K562 (cell line): ENCODE measurements around the gene HPD. TPM values are rescaled to one million over a fixed set of nuclear protein-coding genes. Genes with fewer than 3 reads are reported as not detected.
A peak's percentile ranks its signal among the peaks of the same experiment; 100 is the strongest.

ENCODE experiments used
- CBX1 ChIP-seq: sonication (generic); IDR thresholded peaks from 2 replicates; pipeline ENCODE4 v1.6.1; 2016; ENCODE audit warnings: antibody characterized with exemption, low read depth, mild to moderate bottlenecking
- ESRRA ChIP-seq: fragments of 450-650 bp; IDR thresholded peaks from 2 replicates; pipeline ENCODE4 v1.6.1; 2014; ENCODE audit warnings: low read depth, mild to moderate bottlenecking, moderate library complexity, borderline replicate concordance
- FOXK2 ChIP-seq, 2 experiments: fragments of 450-650 bp; IDR thresholded peaks in 1 of 2; conservative IDR thresholded peaks in 1 of 2; 2 replicates each; pipeline ENCODE4 v1.6.1; 2016; ENCODE audit warnings: low read depth in 2 of 2, mild to moderate bottlenecking in 1 of 2
- HNRNPH1 ChIP-seq: fragments of 200-400 bp; formaldehyde crosslinking; optimal IDR thresholded peaks from 2 replicates; pipeline ENCODE3; 2017; ENCODE audit warnings: low read depth, mild to moderate bottlenecking, low read length, moderate library complexity
- IFI16 ChIP-seq: fragments of 250-450 bp; sonication (Bioruptor Pico); IDR thresholded peaks from 2 replicates; pipeline ENCODE4 v2.1.2; 2022; ENCODE audit warnings: mild to moderate bottlenecking, inconsistent platforms
- MEF2D ChIP-seq: conservative IDR thresholded peaks from 2 replicates; pipeline ENCODE4 v1.6.1; 2016; ENCODE audit warnings: low read depth, missing genetic modification characterization, missing compliant biosample characterization
- MTA3 ChIP-seq: fragments of 450-650 bp; formaldehyde crosslinking; IDR thresholded peaks from 2 replicates; pipeline ENCODE4 v1.6.1; 2017; ENCODE audit warnings: mild to moderate bottlenecking, borderline replicate concordance
- TCF7 ChIP-seq: sonication (generic); IDR thresholded peaks from 2 replicates; pipeline ENCODE4 v1.6.1; 2016; ENCODE audit warnings: antibody characterized with exemption, borderline replicate concordance
- TRIM24 ChIP-seq, 2 experiments: fragments of 450-650 bp; IDR thresholded peaks; 2 replicates each; pipeline ENCODE4 v1.6.1; 2016
- ZEB2 ChIP-seq: fragments of 450-650 bp; IDR thresholded peaks from 2 replicates; pipeline ENCODE4 v1.6.1; 2016
- polyA plus RNA-seq, 8 experiments: library from polyadenylated mRNA; depleted of rRNA in 4 of 8; stranded (reverse) in 5 of 8; unstranded in 3 of 8; fragments of >200 nt; fragmentation: Nextera tagmentation in 2 of 8; fragmentation: Illumina TruSeq in 1 of 8; extraction: Ambion mirVana in 2 of 8; extraction: Trizol in 1 of 8; gene quantifications; 2 replicates each; pipeline versions ENCODE4 v1.2.1 to v1.2.3, GENCODE V29; 2011 to 2014; ENCODE audit warnings: inconsistent platforms in 1 of 8, missing spikeins in 1 of 8
- total RNA-seq, 7 experiments: library from RNA; depleted of rRNA in 6 of 7; stranded (reverse); fragments of >200 nt in 6 of 7; fragmentation: Illumina TruSeq in 2 of 7; extraction: Trizol in 2 of 7; gene quantifications; 2 replicates each; pipeline versions ENCODE4 v1.2.1 to v1.2.3, GENCODE V29; 2011 to 2021; ENCODE audit warnings: low replicate concordance in 1 of 7
- TF ChIP-seq, protein P1 (sequence below): sonication (generic); formaldehyde crosslinking; IDR thresholded peaks from 2 replicates; pipeline ENCODE4 v1.8.0; 2022; ENCODE audit warnings: mild to moderate bottlenecking, missing genetic modification reagents
- TF ChIP-seq, protein P2 (sequence below), 3 experiments: fragments of 200-800 bp in 1 of 3; fragments of 250-450 bp in 1 of 3; fragments of 450-650 bp in 1 of 3; sonication (Bioruptor Pico) in 1 of 3; sonication (Bioruptor generic) in 1 of 3; formaldehyde crosslinking in 1 of 3; IDR thresholded peaks; 2 replicates each; pipeline versions ENCODE4 v1.6.1 to v1.8.0; 2016 to 2022; ENCODE audit warnings: mild to moderate bottlenecking in 2 of 3, missing genetic modification characterization in 2 of 3, missing compliant biosample characterization in 1 of 3, moderate library complexity in 1 of 3
- TF ChIP-seq, protein P3 (sequence below): fragments of 450-650 bp; formaldehyde crosslinking; IDR thresholded peaks from 2 replicates; pipeline ENCODE4 v1.4.0; 2022; ENCODE audit warnings: missing genetic modification characterization
- TF ChIP-seq, protein P4 (sequence below), 2 experiments: fragments of 200-800 bp in 1 of 2; sonication (Bioruptor generic) in 1 of 2; sonication (generic) in 1 of 2; formaldehyde crosslinking in 1 of 2; IDR thresholded peaks in 1 of 2; conservative IDR thresholded peaks in 1 of 2; 2 replicates each; pipeline versions ENCODE4 v1.5.0 to v1.6.1; 2016 to 2020; ENCODE audit warnings: missing compliant biosample characterization in 1 of 2, missing genetic modification characterization in 1 of 2, missing genetic modification reagents in 1 of 2

HPD gene
- total and polyA plus RNA-seq, 9 of the 15 experiments (the other 6 are each of a cell fraction or from before 2014, with no cell fraction given), result 0.06 to 0.29 (median 0.07) TPM; not detected in 4

DNA sequence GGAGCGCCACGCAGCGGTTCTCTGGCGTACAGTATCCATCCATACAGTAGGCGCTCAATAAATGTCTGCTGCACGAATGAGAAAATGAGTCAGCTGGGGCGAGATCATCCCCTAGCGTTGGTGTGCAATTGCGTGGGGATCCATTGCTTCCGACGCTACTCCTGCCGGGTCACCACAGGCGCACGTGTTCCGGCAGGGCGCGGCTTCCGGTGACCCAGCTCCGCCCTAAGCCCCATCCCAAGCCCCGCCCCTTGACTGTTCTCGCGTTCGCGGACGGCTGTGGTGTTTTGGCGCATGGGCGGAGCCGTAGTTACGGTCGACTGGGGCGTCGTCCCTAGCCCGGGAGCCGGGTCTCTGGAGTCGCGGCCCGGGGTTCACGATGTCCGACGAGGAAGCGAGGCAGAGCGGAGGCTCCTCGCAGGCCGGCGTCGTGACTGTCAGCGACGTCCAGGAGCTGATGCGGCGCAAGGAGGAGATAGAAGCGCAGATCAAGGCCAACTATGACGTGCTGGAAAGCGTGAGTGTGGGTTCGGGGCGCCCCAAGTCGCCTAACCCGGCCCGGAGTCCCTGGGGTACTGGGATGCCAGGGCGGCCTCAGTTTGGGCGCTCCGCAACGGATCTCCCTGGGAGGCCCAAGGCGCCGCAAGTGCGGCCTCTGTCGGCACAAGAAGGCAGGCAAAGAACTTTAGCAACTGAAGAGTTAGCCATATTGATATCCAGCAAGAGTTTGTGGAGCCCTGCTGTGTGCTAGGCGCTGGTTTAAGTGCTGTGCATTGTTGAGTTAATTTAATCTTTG, 30.0 kb upstream of the HPD start, which contains the start of gene PSMD9 (continued):
- TF ChIP-seq, protein P1, sequence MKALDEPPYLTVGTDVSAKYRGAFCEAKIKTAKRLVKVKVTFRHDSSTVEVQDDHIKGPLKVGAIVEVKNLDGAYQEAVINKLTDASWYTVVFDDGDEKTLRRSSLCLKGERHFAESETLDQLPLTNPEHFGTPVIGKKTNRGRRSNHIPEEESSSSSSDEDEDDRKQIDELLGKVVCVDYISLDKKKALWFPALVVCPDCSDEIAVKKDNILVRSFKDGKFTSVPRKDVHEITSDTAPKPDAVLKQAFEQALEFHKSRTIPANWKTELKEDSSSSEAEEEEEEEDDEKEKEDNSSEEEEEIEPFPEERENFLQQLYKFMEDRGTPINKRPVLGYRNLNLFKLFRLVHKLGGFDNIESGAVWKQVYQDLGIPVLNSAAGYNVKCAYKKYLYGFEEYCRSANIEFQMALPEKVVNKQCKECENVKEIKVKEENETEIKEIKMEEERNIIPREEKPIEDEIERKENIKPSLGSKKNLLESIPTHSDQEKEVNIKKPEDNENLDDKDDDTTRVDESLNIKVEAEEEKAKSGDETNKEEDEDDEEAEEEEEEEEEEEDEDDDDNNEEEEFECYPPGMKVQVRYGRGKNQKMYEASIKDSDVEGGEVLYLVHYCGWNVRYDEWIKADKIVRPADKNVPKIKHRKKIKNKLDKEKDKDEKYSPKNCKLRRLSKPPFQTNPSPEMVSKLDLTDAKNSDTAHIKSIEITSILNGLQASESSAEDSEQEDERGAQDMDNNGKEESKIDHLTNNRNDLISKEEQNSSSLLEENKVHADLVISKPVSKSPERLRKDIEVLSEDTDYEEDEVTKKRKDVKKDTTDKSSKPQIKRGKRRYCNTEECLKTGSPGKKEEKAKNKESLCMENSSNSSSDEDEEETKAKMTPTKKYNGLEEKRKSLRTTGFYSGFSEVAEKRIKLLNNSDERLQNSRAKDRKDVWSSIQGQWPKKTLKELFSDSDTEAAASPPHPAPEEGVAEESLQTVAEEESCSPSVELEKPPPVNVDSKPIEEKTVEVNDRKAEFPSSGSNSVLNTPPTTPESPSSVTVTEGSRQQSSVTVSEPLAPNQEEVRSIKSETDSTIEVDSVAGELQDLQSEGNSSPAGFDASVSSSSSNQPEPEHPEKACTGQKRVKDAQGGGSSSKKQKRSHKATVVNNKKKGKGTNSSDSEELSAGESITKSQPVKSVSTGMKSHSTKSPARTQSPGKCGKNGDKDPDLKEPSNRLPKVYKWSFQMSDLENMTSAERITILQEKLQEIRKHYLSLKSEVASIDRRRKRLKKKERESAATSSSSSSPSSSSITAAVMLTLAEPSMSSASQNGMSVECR, result peak; percentile 87; the same call in 1 of the 2 replicates
- peak; percentile 89 for TF ChIP-seq CBX1
- TF ChIP-seq, protein P2, sequence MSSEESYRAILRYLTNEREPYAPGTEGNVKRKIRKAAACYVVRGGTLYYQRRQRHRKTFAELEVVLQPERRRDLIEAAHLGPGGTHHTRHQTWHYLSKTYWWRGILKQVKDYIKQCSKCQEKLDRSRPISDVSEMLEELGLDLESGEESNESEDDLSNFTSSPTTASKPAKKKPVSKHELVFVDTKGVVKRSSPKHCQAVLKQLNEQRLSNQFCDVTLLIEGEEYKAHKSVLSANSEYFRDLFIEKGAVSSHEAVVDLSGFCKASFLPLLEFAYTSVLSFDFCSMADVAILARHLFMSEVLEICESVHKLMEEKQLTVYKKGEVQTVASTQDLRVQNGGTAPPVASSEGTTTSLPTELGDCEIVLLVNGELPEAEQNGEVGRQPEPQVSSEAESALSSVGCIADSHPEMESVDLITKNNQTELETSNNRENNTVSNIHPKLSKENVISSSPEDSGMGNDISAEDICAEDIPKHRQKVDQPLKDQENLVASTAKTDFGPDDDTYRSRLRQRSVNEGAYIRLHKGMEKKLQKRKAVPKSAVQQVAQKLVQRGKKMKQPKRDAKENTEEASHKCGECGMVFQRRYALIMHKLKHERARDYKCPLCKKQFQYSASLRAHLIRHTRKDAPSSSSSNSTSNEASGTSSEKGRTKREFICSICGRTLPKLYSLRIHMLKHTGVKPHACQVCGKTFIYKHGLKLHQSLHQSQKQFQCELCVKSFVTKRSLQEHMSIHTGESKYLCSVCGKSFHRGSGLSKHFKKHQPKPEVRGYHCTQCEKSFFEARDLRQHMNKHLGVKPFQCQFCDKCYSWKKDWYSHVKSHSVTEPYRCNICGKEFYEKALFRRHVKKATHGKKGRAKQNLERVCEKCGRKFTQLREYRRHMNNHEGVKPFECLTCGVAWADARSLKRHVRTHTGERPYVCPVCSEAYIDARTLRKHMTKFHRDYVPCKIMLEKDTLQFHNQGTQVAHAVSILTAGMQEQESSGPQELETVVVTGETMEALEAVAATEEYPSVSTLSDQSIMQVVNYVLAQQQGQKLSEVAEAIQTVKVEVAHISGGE (CRISPR knock-in tag; IDR thresholded peaks at IDR 0.05), result peak; percentile 67 to 96 (median 79); a peak in 5 of 6 replicates
- 0 out of 2 replicates have a peak, but pooled peaks have one; percentile 10 for TF ChIP-seq TCF7
- TF ChIP-seq HNRNPH1, result no peak
- TF ChIP-seq, protein P3, sequence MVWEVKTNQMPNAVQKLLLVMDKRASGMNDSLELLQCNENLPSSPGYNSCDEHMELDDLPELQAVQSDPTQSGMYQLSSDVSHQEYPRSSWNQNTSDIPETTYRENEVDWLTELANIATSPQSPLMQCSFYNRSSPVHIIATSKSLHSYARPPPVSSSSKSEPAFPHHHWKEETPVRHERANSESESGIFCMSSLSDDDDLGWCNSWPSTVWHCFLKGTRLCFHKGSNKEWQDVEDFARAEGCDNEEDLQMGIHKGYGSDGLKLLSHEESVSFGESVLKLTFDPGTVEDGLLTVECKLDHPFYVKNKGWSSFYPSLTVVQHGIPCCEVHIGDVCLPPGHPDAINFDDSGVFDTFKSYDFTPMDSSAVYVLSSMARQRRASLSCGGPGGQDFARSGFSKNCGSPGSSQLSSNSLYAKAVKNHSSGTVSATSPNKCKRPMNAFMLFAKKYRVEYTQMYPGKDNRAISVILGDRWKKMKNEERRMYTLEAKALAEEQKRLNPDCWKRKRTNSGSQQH (CRISPR knock-in tag), result no peak
- TF ChIP-seq MEF2D (tag), result 0 out of 2 replicates have a peak, but pooled peaks have one; percentile 30
- TF ChIP-seq MTA3, result peak; percentile 99
- TF ChIP-seq TRIM24 (IDR thresholded peaks at IDR 0.05), result peak; percentile 1 to 85; a peak in 2 of 4 replicates
- peak; percentile 85 for TF ChIP-seq ESRRA
- peak; percentile 96 for TF ChIP-seq FOXK2 (conservative IDR thresholded peaks at IDR 0.05 in 1 of 2, IDR thresholded peaks at IDR 0.05 in 1 of 2; ENCODE audit: low read depth in 2 of 2)
- TF ChIP-seq, protein P4, sequence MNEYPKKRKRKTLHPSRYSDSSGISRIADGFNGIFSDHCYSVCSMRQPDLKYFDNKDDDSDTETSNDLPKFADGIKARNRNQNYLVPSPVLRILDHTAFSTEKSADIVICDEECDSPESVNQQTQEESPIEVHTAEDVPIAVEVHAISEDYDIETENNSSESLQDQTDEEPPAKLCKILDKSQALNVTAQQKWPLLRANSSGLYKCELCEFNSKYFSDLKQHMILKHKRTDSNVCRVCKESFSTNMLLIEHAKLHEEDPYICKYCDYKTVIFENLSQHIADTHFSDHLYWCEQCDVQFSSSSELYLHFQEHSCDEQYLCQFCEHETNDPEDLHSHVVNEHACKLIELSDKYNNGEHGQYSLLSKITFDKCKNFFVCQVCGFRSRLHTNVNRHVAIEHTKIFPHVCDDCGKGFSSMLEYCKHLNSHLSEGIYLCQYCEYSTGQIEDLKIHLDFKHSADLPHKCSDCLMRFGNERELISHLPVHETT (CRISPR knock-in tag; conservative IDR thresholded peaks at IDR 0.05 in 1 of 2, IDR thresholded peaks at IDR 0.05 in 1 of 2), result peak in 1 of 2 experiments; percentile 87; a peak in 2 of 4 replicates
- no peak for TF ChIP-seq IFI16 (CRISPR knock-in tag)
- peak; percentile 59 for TF ChIP-seq ZEB2
